A204.1 (cell line): ENCODE data around the gene DAND5.

Experiments
- FAIRE-seq: peaks from 2 replicates; lab custom pipeline; 2012; peaks lifted over from hg19 to GRCh38; lab: Jason Lieb, UNC

The DAND5 gene

DNA sequence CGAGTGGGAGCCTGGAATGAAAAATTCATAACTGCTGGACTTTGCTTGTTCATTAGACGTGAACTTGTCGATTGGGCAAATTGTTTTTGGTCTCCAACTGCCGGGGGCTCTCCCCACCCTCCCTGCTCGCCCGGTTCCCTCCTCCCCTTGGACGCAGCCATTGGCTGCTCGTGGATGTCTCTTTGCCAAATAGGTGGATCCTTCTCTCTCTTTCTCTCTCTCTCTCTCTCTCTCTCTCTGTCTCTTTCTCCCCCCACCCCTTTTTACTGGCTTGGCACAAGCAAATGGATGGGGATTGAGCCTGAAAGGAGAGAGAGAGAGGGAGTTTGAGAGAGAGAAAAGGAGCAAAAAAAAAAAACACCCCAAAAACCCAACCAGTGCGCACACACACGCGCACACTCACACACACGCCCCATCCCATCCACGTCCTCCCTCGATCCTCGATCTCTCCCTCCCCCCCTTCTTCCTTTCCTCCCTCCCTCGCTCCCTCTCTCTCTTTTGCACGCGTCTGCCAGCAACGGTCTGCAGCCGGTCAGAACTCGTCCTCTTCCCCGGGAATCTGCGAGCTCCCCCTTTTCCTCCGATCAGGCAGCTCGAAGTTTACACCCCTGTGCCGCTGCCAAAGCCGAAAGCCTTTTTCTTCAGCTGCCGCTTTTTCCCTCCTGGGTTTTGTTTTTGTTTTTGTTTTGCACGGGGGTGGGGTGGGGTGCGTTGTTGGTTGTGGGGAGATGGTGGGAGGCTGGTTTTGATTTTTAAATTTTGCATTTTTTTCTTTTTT lies 53.7 kb downstream of the DAND5 start:
- peak; percentile 93 for FAIRE-seq

DNA sequence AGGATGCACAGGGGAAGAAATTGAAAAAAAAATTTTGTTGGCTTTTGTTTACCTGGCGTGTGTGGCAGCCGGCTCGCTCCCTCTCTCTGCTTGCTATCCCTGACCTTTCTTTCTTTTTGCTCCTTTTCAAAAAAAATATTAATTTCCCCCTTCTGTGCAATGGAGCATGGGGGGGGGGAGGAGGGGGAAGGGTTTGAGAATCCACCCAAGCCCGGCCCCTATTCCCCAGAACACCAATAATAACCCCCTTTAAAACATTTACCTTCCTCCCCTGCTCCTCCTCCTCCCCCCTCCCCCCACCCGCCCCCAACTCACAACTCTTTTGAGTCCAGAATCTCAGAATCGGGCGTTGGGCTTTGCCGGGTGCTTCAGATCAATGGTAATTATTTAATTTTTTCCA lies 54.3 kb downstream of the DAND5 start:
- FAIRE-seq: no peak
